A172 (cell line): ENCODE results near the gene AFF3. TPM values are rescaled to one million over a fixed set of nuclear protein-coding genes. Genes with fewer than 3 reads are reported as not detected.

Source experiments
- DNase-seq: peaks from one replicate; pipeline ENCODE4 v3.0.0-alpha.2; 2015; ENCODE audit warnings: low spot score
- total RNA-seq: library from RNA; depleted of rRNA; stranded (reverse); fragments of >200 nt; shearing (Covaris generic); gene quantifications from 2 replicates; pipeline ENCODE4 v1.2.3, GENCODE V29; 2014

AFF3 gene
- total RNA-seq, 1 experiment from 2014 or later: 1.9 TPM

DNA sequence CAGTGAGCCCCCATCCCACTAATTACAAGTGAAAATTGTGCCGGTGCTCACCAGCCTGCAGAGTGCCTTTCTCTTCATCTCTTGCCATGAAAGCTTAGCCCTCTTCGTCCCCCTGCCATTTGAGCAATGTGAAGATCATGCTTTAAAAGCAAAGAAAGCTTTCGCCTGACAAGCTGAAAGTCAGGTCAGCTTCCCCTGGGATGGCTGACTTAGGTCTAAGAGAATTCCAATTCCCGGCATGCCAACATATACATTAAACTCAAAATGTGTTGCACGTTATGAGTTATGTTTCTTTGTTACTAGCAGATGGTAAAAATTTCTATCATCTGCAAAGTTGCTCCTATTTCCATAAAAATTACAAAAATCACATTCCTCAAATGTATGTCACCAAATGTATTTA is 129.8 kb downstream of the AFF3 start:
- DNase-seq: no peak

DNA sequence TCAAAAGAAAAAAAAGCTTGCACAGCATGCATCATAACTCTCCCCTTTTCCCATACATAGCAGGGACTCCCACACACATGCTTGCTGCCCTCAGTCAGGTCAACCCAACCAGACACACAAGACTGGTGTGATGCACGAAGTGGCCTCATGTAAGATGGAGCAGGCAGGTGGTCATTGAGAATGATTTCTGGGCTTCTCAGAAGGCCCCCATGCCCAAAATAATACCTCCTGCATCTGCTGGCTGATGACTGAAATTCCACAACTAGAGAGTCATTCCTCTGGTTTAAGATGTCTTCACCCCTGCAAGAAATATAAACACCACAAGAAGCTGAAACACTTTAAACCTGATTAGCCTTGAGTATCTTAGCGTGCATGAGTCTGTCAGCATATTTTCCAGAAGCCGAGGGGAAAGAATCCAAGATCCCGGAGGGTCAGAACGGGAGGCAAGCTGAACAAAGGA is 131.1 kb downstream of the AFF3 start:
- peak; percentile 60 for DNase-seq

DNA sequence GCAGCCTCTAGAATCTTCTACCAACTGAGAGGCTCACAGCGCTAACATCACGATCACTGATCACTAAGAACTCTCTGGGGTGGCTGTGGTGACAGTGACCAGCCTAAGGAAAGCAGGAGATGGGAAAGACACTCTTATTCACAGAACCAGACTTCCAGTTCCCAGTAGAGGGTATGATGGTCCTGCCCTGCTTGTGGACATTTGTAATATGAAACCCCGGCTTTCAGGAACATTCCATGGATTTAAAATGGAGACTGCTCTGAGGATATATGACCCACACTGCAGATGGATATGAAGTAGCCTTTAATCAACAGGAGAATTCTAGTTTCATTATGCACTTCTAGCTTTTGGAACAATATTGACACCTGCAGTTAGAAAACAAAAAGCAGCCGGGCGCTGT is 131.8 kb downstream of the AFF3 start:
- DNase-seq: no peak

DNA sequence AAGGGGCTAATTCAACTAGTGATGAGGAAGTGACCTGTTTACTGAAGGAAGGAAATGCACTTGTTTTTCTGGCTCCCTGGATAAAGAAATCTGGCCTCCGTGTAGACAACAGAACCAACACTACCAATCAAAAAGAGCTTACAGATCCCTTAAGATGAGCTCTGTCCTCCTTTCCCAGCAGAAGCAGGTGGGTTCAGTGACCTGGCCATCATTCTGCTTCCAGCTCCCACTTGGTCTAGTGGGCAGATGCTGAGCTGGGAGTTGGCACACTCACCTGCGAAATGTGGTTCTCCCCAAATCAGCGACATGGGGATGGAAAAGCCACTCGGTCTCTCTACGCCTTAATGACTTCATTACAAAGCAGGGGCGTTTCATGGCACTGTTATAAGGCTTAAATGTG is 132.6 kb downstream of the AFF3 start:
- DNase-seq: no peak

DNA sequence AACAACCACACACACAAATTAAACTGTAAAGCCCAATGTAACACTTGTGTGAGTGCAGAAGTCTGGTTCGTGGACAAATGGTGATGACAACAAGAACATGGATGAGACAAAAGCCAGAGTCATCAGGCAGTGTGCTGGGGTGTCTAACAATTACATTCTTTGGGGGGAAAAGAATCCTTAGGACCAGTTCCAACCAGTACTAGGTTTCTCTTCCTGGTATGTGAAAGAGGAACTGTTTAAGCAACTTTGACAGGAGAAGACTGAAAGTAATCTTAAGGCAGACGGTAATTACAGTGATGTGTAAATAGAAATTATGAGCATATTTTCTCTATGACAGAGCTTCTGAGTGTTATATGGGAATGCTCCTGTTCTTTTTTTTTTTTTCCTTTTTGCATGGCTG is 133.4 kb downstream of the AFF3 start:
- peak; percentile 44 for DNase-seq

DNA sequence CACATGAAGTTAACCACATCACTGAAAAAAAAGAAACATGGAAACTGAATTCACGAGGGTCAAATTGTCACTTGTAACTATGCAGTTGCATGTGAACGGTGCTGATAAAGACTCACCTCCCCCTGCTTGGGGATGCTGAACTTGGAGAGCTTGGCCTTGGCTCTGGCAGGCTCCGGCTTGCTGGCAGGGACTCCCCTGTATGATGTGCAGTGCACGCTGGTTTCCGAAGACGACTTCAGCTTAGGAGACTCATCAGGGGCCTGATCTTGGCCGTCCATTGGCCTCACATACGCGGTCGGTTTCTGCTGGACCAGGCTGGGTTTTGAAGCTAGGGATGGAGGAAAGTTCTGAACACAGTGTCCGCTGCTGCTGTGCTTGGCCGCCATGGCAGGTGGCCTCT is 135.9 kb downstream of the AFF3 start:
- no peak for DNase-seq

DNA sequence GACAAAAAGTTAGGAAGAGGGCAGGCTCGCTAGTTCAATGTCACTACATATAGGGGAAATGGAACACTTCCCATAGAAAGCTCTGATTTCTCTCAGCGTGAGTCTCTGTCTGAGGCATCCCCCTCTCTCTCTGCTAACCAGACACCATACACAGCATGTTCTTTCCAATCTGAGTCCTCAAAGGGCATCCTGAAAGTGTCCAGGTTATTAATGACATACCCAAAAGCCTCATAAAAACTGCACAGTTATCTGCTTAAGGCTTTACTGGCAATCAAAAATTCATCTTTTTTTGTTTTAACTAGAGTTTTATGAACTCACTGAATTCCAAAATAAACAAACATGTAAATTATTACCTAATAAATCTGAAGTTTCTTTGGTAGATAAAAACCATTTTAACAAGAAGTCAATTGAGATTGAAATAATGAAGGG is 137.4 kb downstream of the AFF3 start:
- DNase-seq: no peak

DNA sequence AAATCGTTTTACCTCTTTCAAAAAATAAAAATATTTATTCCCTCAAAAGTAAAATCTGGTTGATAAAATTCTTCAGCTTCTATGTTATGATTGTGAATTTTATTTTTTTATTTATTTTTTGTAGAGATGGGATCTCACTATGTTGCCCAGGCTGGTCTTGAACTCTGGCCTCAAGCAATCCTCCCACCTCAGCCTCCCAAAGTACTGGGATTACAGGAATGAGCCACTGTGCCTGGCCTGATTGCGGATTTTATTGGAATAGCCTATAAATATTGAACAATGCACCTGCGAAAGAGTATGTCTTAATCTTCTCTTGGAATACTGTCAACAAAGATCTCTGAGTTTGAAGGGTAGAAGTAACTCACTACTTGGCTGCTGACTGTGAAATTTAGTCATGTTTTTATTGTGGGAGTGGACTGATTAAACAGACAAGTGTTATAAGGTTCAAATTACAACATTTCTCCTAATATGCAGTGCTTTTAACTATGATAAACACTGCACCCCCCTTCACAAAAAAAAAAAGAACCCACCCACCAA is 138.0 kb downstream of the AFF3 start:
- DNase-seq: no peak

DNA sequence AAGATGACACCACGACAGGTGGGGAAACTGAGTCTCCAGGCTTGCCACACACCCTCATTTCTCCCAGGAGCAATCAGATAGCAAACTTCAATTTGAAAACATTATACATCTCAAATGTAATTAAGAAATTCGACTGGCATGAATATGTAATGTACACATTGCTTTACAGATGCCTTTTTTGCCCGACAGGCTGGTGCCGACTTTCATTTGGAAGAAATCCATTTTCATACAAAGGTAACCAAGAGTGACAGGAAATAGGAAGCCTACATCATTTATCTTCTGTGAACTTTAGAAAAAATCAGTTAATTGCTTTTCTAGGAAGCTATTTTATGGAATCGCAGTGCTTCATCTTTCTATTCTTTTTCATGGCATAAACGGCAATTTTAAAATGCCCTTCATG is 140.3 kb downstream of the AFF3 start:
- no peak for DNase-seq

DNA sequence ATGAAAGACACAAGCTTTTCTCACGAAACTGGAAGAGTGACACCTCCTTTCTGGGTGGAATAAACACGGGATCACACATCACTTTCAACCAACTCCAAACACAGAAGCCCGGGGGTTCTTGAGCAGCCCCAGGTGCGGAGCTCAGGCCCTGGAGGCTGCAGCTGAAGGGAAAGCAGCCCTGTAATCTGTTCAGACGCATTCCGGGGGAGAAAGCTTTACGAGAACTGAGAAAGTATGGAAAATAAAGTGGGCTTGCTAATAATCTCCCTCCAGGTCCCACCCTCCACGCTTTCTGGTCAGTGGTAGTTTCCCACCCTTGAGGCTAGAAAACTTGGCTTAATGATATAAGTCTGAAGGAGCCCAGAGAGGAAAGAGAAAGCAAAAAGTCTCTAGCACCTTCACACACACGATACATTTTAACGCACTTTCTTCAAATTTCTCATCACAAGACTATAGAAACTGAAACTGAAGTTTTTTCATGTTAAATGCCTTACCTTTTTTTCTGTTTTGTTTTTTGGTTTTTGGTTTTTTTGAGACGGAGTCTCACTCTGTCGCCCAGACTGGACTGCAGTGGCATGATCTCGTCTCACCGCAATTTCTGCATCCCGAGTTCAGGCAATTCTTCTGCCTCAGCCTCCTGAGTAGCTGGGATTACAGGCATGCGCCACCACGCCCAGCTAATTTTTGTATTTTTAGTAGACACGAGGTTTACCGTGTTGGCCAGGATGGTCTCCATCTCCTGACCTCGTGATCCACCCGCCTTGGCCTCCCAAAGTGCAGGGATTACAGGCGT is 141.3 kb downstream of the AFF3 start:
- DNase-seq: no peak

DNA sequence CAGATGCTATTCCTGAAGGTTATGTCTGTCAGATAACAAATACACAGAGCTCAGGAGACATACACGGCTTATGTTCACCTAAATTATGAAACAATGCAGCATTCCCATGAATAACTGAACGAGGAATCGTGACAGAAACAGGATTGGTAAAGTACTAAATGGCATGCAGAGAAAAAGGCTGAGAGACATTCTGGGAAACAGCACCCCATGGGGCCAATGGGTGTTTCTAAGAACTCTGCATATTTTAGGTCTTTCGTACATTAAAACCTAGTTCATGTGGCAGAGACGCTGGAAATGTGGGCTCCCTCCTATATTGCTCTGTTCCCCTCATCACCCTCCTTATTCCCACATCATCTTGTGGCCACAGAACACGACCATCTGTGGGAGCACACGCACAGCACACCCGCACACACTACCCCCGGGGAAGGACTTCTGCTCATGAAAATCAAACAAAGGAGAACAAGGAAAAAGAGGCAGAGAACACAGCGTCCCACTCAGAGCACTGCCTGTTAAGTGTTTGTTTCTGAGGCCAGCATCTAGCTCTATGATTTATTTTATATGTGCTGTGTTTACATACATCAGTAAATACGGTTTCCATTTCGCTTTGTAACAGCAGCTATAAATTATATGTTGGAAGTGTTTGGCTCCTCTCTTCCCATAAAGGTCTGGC is 143.6 kb downstream of the AFF3 start:
- no peak for DNase-seq

DNA sequence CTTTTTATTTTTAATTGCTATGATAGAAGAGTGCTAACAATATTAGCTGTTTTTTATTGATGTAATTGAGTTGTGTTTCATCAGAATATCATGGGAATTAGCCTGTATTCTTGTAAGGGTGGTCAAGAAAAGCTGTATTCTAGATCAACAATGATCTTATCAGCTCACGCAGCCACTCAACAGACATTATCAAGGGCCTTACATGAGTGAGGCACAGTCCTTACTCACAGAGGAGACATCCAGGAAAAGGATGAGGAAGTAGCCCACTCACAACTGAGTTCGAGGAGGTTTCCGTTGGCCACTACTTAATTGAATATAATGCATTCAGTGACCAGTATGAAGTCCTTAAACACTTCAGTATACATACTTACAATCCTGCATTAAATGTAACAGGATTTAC is 152.5 kb downstream of the AFF3 start:
- no peak for DNase-seq

DNA sequence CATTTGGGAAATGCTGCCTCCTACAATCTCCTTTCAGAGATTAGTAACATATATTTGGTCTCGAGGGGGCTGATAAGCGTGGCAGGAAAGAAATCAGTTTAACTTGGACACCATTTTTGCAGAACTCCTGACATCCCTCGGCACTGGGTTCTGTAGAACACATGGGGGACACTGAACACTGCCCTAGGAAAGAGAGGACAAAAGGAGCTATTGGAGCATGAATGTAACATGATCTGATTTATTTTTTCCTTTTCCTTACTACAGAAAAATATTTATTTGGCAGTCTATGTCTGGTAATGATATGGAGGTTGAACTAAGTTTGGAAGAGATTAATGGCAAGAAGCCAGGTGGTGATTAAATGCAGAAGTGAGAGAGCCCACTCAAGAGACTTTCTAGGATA is 153.8 kb downstream of the AFF3 start:
- DNase-seq: no peak

DNA sequence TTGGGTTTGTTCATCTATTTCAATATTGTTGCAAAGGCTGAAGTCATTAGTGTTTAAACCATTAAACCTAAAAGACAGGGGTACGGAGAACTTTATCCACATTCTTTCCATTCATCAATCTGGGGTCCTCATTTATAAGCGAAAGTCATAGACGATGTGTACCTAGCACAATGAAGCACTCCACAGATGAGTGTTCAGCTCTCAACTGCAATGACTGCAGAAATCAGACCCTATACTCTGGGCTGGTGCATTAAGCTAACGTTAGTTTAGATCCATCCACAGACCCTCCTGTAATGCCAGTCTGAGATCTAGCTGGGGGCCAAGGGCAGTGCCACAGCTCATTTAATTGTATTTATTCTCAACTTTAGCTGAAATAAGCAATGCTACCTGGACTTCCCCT is 155.2 kb downstream of the AFF3 start:
- no peak for DNase-seq

DNA sequence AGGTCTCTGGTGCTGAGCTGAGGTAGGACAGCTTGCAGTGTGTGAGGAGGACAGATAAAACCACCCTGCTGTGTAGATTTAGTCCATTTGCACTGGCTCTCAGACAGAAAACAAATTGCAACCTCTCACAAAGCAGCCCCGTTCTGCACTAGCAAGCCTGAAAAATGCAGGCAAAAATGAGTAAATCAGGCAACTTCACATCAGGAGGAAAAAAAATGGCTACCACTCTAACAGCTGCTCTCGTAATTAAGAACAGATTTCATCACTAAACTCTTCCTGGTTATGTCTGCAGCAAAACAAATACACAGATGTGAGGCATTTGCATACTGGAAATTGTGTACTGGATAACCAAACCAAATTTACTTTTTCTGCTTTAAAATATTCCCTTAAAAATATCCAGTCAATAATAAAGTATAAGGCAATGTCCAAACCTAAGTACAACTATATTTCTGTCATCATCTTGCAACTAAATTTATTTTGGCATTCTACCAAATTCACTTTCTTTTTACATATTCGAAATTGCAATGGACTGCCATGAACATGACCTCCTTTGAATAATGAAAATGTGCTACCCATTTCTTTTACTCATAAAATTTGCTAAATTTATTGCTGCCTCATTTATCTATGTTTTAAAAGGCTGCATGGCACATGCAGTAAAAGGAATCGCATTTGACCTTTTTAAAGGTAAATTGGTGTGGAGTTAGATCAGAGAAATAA is 157.4 kb downstream of the AFF3 start:
- DNase-seq: no peak

DNA sequence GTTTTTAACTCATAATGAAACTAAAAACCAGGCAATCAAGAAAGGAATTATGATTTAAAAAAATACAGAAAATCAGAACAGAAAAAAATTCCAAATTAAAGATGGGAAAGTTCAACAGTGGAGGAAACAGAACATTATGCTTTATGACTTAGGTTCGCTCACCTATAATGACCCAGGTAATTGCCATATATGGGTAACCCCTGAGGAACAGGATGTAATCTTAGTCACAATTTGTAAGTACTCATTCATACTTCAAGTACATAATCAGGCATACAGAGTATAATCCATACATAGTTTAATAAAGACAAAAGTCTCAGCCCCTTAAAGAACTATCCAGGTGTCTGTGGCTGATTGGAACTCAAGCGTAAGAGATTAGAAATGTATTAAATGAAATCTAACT is 159.6 kb downstream of the AFF3 start:
- no peak for DNase-seq

DNA sequence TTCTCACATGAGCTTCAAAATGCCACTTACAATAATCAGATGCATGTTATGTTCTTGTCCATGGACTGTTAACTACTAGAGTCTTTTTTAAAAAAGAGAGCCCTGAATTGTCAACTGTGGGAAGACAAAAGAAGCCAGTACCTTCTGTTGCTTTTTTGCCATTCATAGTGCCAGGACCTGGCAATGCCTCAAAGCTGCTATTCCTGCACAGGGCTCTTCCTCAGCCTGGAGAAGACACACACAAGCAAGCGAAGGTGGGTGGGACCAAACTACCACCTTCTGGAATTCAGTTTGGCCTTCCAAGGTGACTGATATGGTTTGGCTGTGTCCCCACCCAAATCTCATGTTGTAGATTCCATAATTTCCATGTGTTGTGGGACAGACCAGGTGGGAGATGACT is 160.6 kb downstream of the AFF3 start:
- DNase-seq: no peak

DNA sequence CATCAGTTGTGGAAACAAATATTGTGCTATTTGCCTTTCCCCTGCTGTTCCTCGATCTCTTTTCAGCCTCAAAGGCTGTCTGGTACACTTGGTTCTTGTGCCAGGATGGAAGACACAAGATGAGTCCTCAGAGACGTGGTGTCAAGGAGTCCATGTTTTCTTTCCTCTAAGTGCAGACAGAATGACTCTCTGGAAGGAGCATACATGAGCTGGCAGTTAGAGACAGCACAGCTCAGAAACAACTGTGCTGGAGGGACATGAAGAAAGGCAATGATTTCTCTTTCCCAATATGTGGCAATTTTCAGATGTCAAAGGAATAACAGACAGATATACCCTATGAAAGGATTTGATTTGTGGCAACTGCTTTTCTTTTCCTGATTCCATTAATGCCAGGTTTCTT is 162.2 kb downstream of the AFF3 start:
- DNase-seq: no peak

DNA sequence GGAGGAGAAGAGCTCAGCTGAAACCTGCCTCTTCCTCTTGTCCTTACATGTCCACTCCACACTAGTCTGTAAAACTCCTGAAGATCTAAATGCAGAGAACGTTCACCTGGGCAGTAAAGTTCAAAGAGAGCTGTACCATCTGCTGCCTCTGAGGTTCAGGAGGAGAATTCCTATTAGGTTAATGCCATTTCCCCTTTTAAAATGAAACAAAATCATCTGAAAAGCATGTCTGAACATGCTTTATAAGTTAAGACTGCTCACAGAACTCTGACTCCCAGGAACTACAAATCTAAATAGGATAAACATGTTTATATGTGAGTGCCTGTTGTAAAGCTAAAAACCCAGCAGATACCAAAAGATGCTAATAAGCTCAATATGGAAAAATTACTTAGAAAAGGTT is 164.4 kb downstream of the AFF3 start:
- DNase-seq: no peak

DNA sequence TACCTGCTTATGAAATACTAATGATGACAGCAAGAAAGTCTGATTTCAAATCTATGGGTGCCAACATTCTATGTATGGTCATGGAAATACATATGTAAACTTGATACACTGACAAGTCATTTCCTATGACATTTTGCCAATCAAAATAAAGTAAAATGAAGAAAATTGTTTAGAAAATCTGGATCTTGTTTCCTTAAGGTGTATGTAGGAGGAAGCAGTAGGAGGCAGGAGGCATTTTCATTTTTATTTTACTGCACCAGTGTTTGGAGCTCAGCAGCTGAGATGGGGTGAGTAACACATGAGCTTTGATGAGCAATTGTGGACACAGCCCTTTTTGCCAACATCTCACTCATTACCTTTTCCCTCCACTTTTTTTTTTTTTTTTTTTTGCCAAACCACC is 167.0 kb downstream of the AFF3 start:
- DNase-seq: peak; percentile 55

DNA sequence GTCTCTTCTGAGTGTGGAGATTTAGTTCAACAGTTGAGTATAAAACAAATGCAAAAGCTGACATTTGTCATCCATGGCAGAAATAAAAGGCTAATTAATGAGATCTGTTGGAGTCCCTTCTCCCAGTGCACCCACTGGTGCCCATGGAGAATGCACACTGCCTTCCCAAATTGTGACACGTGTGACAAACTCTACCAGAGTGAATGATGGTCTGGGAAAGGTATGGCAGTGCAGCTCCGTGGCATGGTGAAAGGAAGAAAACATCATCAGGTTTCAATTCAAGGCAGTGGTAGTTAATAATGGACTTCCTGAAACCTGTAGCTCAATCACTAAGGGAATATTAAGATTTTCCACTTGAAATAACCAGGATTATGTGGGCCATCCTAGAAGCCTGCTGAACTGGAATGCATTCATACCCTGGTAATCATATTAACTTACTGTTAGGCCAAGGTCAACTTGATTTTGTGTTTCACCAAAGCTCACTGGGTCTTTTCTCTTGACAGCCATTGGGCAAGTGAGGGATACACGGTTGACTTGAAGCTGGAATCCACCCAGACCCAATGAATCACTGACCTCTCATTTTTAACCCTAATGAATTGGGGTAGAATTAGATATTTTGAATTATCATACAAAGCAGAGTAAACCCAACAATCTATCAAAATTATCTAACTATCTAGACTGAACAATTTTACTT is 167.6 kb downstream of the AFF3 start:
- no peak for DNase-seq

DNA sequence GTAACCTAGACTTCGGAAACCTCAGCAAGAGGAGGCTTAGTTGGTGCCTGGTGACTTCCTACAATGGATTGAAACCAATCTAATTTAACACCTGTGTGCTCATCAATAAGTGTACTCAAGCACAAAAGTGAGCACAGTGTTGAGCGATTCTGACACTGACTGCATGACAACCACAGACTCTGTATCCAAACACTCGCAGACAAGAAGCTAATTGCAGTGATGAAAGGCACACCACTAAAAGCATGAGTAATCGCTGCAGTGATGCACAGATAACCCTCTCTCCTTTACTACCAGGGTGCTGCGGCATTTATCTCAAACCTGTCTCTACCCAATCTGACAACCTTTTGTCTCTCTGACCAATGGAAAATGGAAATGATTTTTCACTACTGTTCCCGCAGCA is 168.1 kb downstream of the AFF3 start:
- peak; percentile 74 for DNase-seq
